Stimulated activated CD4-positive, alpha-beta T cell treated with anti-CD3 and anti-CD28 coated beads, Interleukin-12 subunit alpha, Interleukin-12 subunit beta, amount 100 ng/mL, for 48 hours (primary cell): Measurements from ENCODE around the gene VASN.
"Not testable (repeated sequence)": the region's sequence is repeated elsewhere in the genome, so short reads cannot be mapped to it uniquely, and the experiment has no call there.

Source experiments
- DNase-seq, 3 donors: peaks; one replicate each; pipeline ENCODE4 v3.0.0-alpha.2; 2020; ENCODE audit warnings: low read depth in 2 of 3, low spot score in 1 of 3

The VASN gene

DNA sequence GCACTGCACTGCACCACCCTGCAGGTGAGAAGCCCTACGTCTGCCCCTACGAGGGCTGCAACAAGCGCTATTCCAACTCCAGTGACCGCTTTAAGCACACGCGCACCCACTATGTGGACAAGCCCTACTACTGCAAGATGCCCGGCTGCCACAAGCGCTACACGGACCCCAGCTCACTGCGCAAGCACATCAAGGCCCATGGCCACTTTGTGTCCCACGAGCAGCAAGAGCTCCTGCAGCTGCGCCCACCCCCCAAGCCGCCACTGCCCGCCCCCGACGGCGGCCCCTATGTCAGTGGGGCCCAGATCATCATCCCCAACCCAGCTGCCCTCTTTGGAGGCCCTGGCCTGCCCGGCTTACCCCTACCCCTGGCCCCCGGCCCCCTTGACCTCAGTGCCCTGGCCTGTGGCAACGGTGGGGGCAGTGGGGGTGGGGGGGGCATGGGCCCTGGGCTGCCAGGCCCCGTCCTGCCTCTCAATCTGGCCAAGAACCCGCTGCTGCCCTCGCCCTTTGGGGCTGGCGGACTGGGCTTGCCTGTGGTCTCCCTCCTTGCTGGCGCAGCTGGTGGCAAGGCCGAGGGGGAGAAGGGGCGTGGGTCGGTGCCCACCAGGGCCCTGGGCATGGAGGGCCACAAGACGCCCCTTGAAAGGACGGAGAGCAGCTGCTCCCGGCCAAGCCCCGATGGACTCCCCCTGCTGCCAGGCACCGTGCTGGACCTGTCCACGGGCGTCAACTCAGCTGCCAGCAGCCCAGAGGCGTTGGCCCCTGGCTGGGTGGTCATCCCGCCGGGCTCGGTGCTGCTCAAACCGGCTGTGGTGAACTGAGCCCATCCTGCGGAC is 34.7 kb upstream of the VASN start:
- DNase-seq: no peak

DNA sequence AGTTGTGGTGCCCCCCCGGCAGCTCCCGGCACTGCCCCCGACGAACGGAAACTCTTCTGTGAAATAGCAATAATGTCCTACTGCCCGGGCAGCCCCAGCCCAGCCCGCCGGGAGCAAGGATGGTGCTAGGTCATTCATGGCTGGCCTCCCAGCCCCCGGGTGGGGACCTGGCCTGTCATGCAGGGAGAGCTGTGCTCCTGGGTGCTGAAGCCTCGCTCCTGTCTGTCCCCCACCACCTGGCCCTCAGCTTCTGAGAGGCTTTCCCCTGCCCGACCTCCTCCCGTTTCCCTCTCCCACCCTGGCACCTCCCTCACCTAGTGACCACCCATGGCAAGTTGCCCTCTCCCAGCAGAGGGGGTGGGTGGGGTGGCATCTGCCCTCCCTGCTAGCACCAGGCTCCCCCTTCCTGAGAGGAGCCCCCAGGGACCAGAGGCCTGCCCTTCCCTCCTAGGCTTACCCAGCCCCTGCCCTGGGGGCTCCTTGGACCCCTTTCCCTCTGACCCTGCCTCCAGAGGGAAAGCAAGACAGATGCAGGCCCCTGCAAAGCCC is 34.0 kb upstream of the VASN start:
- no peak for DNase-seq

DNA sequence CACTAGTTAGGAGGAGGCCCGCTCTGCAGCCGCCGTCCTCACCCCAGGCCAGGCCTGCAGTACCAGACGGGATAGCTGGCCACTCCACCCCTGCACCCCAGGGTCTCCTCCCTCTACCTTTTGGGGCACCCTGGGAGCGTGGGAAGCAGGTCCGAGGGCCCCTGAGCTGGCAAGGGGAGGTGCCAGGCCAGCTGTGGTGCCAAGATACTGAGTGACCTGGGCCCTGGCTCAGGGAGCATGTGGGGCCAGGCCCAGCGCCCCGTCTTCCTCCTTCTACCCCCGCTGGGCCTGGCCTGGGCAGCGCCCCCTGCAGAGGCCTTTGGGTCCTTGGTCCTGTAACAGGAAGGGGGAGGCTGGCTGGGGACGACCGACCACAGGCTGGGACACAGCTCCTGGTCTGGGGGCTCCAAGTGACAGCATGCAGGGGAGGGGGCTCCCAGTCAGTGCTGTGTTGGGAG is 33.5 kb upstream of the VASN start:
- DNase-seq: no peak

DNA sequence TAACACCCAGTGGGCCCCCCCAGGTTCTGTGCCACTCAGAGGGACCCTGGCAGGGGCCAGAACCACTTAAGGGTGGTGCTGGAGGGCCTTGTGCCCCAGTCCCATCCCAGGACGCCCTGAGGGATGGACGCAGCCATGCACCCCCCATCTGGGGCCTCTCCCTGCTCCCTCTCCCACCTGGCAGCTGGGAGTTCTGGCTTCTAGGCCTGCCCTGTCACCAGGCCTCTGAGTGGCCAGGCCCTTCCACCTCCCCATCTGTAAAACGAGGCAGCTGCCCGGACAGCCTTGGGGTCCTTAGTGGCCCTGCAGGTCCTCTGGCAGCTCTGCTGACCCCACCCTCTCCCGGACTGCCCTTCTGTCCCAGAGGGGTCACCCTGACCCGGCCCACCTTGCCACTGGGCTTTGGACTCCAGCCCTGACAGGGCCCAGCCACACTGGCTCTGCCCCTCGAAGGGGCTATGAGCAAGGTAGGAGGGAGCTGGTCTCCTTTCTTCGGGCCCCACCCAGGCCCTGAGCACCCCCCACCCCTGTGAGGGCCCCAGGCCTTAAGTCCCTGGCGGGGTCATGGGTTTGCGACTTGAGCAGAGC is 32.8 kb upstream of the VASN start:
- DNase-seq: no peak

DNA sequence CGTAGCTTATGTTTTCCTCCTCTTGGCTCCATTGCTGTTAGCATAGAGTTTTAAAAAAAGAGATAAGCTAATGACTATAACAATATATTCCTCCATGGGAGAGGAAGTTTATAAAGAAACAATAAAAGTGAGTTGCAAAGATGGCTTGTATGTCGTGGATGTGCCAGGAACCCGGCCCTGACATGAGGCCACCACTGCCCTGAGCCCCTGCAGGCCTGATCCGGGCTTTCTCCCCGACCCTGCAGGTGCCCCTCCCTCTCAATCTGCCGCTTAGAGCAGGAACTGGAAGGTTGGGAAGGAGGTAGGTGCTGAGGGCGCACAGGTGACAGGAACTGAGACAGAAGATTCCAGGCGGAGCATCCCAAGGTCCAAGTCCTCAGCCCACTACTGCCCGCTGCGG is 32.2 kb upstream of the VASN start:
- DNase-seq: no peak

DNA sequence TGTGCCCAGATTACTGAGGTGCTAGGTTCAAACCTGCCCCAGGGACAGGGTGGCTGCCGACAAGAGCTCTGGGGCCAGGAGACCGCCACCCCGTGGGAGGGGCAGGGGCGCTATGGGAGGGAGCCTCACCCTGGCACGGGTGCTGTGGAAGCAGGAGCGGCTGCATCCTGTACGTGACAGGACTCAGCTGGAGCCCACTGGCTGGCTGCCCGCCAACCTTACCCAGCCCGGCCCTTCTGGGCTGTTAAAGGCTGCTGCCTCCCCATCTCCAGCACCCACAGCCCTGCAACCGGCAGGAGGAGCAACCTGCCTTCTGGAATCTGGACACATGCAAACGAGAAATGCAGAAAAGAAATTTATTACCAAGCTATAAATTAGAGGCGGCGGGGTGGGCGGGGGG is 31.7 kb upstream of the VASN start:
- no peak for DNase-seq

DNA sequence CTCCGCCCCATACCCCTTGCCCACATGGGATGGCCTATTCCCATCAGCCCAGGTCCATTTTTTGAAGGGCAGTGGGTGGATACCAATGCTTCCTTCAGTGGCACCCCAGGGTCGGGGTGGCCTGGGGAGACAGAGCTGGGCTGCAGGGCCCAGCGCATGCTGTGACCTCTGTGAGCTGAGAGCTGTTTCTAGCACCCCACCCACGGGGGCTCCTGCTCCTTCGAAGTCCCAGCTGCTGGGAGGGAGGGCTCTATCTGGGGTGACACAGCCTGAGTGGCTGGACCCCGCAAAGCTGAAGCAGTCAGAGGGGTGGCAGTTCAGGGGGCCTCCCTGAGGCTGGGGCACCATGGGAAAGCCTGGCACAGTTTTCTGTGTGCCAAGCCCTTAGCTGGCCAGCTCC is 31.2 kb upstream of the VASN start:
- no peak for DNase-seq

DNA sequence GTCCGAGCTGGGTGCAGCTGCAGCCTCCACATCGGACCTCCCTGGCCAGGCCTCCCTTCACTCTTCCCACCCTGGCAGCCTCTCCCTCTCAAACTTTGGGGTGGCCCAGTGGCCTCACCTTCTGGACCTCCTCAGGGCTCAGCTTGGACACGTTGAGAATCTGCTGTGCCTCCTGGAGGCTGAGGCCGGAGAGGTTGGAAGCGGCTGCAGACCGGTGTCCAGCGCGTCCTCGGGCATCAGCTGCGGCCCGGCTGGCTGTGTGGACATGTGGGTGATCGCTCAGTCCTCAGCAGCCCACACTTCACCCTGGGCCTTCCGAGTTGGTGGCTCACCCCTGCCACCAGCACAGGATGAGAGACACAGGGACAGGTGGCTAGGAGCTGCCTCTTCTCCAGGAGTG is 30.4 kb upstream of the VASN start:
- no peak for DNase-seq

DNA sequence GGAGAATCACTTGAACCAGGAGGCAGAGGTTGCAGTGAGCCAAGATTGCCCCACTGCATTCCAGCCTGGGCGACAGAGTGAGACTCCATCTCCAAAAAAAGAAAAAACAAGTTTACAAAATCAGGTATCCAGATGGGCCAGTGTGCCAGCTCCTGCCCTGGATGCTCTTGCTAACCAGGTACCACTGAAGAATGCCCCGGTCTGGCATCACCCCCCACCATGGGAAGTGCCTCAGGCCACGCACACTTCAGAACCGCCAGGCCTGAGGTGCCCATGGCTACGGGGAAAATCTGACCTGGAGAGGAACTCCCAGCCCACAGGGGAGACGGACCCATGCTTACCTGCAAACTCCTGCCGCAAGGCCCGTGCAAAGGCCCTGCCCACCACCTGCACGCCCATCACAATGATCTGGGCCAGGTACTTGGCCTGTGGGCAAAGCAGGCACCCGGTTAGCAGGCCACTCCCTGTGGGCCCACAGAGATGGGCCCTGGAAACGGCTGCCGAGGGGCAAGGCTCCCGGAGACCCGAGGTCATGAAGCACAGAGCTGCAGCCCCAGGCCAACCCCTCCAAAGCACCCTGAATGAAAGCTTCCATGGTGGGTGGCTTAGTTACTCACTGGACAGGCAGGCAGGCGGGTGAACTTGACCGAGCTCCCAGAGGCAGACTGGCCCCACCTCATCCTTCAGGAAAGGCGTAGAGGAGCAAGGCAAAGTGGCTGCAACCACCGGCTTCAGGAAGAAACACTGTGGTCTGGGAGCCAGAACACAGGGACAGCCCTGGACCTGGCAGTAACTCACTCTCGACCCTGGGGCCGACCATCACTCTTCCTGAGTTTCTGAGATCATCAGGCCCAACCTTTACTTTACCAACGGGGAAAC is 28.5 kb upstream of the VASN start:
- DNase-seq: no peak

DNA sequence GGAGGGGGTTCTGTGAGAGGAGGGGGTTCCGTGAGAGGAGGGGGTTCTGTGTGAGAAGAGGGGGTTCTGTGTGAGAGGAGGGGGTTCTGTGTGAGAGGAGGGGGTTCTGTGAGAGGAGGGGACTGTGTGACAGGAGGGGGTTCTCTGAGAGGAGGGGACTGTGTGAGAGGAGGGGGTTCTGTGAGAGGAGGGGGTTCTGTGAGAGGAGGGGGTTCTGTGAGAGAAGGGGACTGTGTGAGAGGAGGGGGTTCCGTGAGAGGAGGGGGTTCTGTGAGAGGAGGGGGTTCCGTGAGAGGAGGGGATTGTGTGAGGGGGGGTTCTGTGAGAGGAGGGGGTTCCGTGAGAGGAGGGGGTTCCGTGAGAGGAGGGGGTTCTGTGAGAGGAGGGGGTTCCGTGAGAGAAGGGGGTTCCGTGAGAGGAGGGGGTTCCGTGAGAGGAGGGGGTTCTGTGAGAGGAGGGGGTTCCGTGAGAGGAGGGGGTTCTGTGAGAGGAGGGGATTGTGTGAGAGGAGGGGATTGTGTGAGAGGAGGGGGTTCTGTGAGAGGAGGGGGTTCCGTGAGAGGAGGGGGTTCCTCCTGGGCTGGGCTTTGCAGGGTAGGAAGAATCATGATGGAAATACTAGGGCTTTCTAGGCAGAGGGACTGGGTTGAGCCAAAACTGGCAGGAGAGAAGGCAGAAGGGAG is 27.2 kb upstream of the VASN start:
- not testable (repeated sequence) for DNase-seq

DNA sequence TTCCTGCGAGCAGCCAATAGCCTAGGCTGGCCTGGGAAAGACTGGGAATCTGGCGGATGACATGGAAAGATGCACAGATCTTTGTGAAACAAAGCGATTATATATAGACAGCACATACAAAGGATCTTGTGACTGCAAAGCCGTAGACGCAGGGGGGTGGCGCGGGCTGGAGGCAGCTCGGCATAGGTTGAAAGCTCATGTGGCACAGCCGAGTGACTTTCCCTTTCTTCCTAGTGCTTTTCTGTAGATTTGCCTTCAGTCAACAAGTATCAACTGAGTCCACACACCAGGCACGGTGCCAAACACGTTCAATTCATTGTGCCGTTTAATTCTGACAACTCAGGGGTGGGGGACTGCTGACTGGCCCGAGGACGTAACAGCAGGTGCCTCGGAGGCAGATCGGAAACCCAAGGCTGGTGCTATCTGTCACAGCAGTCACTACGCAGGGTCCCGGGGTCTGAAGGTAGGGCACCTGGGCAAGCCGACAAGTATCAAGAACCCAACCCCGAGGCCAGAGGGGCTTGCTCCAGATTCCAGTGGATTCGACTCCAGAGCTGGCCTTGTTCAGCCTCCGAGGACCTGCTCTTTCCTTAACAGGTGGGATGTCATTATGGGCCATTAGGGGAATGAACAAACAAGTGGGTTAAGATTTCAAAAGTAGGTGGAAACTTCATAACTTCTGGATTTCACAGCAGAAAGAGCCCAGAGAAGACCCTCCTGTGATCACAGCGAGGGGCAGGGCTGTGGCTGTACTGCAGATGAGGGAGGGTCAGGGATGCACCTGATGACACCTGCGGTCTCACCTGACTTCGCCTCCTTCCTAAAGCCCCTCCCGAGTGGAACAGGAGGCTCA is 26.4 kb upstream of the VASN start:
- DNase-seq: no peak

DNA sequence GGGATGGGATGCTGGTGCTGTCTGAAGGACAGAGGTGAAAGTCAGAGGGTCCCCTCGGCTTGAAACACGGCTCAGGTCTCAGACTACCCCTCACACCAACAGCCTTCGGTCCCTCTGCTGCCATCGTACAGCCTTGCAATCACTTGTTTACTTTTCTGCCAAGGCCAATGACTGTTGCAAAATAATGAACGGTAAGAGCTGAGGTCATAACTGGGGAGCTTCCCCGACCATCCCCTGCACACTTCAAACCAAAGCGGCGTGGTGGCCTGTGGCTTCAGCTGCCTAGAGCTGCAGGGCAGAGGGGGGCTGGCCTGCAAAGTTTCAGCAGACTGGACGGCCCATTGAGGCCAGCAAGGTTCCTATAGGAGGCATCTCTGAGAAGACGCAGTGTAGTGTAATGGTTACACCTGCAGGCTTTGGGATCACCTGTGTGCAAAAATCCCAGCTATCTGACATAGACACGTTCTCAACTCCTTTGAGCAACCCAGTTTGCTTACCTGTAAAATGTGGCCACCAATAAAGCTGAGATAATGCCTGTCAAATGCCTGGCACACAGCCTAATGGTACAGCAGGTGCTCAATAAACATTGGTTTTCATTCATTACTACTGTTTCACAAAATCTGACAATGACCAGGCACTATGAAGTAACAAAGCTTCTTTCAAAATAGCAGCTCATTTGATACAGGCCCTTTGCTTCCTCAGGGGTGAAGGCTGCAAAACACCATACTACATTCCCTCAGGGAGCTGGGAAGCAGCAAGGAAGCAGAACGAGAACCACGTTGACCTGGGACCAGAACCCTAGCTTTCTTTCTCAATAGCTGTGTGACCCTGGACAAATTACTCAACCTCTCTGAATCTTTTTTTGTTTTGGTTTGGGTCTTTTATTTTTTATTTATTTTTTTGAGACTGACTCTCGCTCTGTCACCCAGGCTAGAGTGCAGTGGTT is 25.5 kb upstream of the VASN start:
- DNase-seq: no peak

DNA sequence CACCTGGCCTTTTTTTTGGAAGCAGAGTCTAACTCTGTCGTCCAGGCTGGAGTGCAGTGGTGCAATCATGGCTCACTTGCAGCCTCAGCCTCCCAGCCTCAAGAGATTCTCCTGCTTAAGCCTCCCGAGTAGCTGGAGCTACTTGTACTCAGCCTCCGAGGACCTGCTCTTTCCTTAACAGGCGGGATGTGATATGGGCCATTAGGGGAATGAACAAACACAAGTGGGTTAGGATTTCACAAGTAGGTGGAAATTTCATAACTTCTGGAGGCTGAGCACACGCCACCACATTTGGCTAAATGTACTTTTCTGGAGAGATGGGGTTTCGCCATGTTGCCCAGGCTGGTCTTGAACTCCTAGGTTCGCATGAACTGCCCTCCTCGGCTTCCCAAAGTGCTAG is 24.6 kb upstream of the VASN start:
- DNase-seq: no peak

DNA sequence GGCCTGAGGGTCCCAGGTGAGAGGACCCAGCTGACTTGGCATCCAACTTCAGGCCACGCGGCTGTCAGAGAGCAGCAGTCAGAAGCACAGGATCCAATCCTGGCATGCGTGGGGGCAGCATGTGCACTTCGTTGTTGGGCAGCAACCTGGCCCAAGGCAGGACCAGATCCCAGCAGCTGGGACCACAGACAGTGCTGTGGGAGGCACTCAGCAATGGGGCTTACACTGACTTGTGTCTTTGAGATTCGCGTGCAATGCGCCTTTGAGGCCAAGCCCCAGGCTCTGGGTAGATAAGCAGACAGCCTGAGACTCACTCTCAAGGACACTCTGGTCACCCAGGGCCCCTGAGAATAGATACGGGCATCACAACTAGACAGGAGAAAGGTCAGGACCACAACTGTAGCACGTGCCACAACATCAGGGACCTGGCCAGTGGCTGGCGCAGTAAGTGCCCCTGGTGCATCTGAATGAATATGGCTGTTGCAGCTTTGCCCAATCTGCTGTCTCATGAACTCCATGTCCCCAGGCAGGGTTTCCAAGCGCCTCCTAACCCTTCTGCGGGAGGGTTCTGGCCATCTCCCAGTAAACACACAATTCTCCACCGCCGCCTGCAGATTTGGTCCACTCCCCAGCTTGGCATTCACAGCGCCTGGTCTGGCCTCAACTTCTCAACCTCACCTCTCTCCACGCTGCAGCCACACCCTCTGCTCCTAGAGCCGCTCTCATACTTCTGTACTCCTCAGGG is 23.7 kb upstream of the VASN start:
- no peak for DNase-seq

DNA sequence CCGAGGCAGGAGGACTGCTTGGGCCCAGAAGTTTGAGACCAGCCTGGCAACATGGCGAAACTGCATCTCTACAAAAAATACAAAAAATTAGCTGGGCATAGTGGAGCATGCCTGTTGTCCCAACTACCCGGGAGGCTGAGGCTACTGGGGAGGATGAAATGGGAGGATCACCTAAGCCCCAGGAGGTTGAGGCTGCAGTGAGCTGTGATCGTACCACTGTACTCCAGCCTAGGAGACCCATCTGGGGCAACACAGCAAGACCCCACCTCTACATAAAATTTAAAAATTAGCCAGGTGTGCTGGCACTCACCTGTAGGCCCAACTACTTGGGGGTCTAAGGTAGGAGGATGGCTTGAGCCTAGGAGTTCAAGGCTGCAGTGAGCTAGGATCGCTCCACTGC is 22.3 kb upstream of the VASN start:
- DNase-seq: no peak

DNA sequence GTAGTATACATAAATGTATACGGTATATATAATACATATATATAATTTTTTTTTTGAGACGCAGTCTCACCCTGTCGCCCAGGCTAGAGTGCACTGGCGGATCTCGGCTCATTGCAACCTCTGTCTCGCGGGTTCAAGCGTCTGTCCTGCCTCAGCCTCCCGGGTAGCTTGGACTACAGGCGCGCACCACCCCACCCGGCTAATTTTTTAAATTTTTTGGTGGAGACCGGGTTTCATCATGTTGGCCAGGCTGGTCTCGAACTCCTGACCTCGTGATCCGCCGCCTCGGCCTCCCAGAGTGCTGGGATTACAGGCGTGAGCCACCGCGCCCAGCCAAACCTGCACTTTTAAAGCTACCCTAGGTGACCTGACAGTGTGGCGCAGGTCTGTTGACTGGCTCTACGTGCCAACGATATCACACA is 21.3 kb upstream of the VASN start:
- DNase-seq: peak in 1 of 3 donors; percentile 17

DNA sequence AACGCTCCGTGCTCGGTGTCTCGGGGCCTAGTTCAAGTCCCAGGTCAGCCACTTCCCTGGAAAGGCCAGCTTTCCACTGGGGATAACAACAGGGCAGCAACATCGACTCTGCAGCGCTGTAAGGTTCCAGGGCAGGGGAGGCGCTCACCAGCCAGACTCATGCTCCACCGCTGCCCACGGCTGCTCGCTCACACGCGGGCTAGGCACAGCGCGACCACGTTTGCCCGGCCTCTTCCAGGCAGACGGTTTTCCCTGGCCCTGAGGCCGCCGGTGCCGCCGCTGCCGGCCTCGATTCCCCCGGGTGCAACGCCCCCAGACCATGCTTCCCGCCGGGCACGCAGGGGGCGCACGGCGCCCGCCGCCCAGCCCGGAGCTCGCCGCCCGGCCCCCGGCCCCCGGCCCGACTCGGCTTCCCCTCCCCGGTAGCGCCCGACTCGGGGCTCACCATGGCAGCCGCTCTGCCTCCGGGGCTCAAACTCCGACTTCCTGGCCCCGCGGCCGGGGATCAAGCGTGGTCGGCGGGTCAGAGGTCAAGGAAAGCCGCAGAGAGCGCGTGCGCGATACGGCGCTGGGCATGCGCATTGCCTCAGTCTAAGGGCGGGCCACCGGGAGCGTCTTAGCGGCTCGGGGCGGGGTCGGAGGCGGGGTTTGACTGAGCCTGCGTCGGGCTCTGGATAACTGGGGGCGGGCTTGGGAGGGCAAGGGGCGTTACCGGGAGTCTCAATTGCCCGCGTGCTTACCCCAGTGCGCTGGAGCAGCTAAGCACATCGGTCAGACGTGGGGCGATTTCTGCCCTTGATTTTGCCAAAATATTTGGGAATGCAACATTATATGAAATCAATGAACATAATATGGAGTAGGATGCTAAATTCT is 20.6 kb upstream of the VASN start, which contains the start of gene PAM16:
Gene PAM16, minus strand, starts transcription at position 535 of the 873 bp plus-strand sequence. Its CDS starts 87 bp downstream, at position 448.
- peak; percentile 97 to 99 (median 98) for DNase-seq
